Kidney tubule cell (primary cell): Measurements from ENCODE around the gene ELP2.
"Not testable (repeated sequence)": the region's sequence is repeated elsewhere in the genome, so short reads cannot be mapped to it uniquely, and the experiment has no call there.

Source experiments
- DNase-seq: peaks from one replicate; pipeline ENCODE4 v3.0.0-alpha.2; 2018; ENCODE audit warnings: low spot score

The ELP2 gene

DNA sequence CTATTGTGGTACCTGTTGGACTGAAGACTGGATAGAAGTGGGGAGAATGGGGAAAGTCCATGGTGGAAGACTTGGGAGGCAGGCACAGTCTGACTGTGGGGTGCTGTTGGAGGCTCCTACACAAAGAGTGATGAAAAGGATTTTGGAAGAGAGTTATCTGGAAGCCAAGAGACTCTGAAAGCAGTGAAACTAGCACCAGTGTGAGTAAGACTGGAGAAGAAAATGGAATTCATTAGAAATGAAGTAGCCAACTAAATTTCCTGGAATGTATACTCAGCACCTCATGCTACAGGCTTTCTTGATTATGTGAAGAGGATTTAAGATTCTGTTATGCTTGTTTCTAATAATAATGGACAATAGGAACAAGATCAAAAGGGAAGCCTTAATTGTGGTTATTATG is 27.7 kb downstream of the ELP2 start:
- no peak for DNase-seq

DNA sequence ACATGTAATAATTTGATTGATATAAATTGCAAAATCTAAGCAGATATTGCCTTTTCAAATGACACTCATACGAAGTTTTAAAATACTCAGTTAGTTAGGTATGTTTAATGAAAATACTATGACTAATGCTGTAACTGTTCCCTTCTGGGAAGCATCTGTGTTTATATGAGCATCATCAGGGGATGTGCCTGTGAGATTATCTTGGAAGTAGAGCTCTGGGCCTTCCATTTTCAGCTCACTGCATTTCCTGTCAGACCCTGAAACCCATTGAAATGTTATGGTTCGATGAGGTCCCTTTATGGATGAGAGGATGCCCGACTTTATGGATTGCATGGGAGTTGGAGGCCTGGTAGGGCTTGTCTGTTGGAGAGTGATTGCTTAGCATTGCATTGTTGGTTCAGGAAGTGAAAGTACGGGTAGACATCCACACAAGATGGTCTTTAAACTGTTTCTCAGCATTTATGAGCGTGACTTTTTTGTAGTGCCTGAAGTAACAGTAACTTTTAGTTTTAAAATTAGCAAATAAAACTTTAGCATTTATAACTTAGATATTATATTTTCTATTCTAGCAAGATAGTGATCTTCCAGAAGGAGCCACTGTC is 28.7 kb downstream of the ELP2 start:
- DNase-seq: peak; percentile 73

DNA sequence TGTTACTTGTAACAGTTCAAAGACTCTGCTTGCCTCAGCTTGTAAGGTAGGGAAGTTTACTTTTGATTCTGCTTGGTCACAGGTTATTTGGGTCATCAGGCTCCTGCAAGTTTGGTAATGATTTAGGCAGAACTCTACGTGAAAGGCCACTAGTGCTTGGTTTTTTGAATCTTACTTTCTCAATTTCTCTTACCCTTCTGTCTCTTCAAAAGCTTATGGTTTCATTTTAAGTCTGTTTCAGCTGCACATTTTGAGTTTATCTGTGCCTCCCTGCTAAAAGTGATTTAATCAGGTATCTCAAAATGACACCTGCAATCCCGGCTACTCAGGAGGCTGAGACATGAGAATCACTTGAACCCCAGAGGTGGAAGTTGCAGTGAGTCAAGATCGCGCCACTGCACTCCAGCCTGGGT is 31.3 kb downstream of the ELP2 start:
- DNase-seq: no peak

DNA sequence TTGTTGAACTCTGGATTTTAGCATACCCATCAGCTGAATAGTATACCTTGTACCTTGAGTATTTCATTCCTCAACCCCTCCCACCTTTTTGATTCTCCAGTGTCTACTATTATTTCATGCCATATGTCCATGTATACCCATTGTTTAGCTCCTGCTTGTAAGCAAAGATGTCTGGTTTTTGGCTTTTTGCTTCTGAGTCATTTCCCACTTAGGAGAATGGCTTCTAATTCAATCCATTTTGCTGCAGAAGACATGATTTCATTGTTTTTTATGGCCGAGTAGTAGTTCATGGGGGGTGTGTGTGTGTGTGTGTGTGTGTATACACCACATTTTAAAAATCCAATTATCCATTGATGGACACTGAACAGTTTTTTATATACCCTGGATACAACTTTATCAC is 33.3 kb downstream of the ELP2 start:
- no peak for DNase-seq

DNA sequence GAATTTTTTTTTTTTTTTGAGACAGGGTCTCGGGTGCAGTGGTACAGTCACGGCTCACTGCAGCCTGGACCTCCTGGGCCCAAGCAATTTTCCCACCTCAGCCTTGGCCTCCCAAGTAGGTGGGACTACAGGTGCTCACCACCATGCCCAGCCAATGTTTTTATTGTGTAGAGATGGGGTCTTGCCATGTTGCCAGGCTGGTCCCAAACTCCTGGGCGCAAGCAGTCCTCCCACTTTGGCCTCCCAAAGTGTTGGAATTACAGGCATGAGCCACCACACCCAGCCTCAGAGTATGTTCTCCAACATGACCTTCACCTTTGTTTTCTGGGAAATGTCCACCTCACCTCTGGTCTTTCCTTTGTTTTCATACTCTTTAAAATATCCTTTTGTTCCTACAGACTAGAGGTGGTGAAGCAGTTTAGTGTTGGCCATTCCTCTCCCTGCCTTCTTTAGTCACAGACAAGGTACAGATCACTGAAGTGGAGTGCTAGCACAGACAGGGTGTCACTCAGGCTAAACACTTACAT is 38.1 kb downstream of the ELP2 start:
- DNase-seq: no peak

DNA sequence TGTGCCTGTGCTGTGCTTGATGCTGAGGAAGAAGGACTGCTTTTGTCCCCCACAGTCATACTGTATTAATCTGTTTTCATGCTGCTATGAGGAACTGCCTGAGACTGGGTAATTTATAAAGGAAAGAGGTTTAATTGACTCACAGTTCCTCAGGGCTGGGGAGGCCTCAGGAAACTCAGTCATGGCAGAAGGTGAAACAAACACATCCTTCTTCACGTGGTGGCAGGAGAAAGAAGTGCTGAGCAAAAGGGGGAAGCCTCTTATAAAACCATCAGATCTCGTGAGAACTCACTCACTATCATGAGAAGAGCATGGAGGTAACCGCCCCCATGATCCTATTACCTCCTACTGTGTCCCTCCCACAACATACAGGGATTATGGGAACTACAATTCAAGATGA is 38.6 kb downstream of the ELP2 start:
- not testable (repeated sequence) for DNase-seq

DNA sequence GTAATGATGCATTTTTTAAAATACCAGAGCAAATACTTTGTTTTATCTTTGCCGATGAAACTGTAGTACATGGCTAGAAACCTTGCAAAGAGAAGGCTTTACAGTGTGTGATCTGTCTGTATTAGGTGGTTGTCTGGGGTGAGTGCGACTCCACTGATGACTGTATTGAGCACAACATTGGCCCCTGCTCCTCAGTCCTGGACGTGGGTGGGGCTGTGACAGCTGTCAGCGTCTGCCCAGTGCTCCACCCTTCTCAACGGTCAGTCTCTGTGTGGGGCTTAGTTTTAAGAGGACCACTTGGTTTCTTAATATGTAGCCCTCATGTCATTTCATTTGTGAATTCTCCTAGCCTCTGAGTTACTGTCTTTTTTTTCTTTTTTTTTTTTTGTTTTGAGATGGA is 40.2 kb downstream of the ELP2 start:
- DNase-seq: no peak

DNA sequence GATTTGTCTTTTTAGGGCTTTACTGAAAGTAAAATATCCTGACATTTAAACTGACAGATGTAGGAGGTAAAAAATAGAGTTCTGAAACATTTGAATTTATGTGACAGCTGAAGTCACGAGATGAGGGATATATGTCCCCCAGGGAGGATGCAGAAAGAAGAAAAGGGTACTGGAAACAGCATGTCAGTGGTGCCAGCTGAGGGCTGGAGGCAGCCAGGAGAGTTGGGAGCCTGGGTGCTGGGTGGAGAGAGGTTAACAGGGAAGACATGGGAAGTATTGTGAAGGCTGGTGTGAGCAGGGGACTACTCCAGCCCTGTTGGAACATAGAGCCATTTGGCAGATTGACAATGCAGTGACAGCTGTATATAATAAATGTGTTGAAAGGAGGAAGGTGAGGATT is 45.8 kb downstream of the ELP2 start:
- DNase-seq: no peak

DNA sequence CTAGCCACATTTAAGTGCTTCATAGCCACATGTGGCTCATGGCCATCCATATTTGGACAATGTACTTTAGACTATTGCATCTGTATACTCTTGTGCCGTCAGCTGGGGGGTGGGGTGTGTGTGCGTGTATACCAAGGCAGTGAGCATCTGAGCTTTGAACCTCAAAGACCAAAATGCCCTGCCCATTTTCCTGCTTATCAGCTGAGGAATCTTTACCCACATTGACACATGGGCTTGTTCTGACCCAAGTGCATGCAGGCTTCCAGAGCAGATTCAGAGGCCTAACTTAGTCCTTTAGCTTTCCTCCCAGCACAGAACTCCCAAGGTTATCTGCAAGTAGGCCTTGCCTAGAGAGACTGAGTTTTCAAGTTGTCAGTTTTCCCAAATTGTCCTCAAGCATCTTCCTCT is 46.5 kb downstream of the ELP2 start:
- DNase-seq: no peak

DNA sequence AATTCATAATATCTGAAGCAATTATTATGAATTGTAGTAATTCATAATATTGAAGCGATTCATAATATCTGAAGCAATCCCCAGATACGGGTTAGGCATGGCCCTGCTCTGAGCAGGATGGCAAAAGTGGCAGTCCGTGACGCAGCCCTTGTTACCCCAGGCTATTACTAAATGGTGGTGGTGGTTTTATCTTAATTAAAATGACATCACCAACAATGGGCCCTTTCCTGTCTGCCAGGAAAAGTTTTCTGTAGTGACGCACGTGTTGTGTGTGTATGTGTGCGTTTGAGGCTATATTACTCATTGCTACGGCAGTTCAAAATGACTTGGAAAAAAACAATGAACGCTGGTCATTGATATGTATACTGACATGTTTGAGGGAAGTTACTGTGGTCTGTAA is 47.0 kb downstream of the ELP2 start:
- DNase-seq: no peak

DNA sequence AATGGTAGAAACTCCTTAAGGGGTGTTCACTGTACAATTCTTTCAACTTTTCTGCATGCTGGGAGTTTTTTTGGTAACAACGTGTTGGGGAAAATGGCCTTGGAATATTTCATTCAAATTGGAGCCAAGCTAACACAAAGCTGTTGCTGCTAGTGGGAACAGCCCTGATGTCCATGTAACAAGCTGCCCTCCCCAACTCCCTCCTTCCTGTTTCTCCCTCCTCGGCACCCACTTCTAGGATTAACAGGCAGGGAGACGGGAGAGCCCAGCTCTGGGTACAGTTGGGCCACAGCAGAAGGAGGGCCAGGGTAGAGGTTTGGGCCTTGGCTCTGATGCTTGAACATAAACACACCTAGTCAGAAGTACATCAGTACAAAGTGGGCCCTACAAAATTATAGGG is 48.2 kb downstream of the ELP2 start:
- DNase-seq: no peak

DNA sequence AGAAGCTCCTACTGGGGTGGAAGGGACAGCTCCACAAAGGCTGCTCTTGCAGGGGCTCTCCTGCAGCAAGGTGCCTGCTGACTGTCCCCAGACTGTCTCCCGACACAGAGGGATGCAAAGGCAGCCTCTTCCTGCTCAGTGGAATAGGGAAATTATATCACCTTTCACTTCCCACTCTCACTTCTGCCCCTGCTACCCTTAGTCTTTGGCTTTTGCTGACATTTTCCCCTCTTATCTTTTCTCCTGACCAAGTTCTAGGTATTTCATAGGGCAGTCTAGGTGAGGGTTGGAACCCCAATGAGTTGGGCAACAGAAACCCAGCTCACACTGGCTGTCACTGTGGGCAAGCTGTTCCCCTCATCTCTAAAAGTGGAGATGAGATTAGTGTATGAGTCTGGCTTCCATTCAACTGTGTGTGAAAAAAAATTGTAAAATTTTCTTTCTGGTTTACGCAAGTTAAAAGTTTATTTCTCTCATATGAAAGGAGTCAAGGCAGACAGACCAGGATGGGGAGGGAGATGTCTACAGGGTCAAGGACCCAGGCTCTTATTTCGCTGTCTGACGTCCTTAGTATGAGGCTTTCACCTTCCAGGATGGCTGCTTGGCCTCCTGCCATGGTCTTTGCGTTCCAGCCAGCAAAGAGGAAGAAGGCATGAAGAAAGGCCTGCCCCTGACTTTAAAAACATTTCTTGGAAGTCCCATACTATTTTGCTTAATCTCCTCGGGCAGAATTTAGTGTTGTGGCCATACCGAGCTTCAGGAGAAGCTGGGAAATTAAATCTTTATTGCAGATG is 50.1 kb downstream of the ELP2 start:
- DNase-seq: peak; percentile 30

DNA sequence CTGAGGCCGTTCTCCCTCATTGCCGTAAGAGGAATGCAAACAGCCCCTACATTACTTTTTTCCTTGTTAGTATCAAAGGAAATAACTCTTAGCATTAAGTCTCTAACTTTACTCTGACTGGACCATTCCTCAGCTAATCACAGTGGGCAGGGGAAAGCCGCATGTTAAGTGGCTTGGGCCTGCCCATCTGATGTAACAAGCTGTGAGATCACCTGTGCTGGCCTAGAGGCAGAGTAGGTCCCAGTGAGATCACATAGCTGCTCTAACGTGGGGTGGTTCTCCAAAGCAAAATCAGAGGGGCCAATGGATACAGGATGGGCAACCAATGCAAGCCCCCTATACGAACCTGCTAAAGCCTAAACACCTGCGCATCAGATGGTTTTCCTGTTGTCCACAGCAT is 51.7 kb downstream of the ELP2 start:
- no peak for DNase-seq

DNA sequence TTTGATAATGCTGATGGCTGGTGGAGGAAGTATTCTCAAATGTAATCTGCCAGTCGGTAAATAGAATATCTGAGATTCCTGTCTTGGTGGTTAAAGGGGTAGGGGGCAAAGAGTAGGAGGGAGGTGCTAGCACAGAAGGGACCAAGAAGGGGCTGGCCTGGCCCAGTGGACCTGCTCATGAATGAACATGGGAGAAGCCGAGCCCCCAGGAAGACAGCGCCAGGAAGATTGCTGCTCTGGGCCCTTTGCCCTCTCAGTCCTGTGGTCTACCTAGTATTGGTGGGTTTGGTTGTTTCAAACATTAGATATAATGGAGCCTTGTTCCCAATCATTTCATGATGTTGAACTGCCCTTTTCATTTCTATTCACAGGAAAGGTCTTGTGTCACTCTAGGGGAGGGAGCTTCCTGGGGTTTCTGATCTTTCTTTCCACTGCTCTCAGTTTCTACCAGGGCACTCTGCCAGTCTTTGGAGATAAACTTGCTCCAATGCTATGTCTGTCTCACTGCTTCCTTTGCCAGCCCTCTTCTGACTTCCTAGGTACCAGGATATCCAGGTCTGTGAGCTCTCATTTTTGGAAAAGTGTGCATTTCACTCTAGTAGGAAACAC is 52.3 kb downstream of the ELP2 start:
- DNase-seq: no peak

DNA sequence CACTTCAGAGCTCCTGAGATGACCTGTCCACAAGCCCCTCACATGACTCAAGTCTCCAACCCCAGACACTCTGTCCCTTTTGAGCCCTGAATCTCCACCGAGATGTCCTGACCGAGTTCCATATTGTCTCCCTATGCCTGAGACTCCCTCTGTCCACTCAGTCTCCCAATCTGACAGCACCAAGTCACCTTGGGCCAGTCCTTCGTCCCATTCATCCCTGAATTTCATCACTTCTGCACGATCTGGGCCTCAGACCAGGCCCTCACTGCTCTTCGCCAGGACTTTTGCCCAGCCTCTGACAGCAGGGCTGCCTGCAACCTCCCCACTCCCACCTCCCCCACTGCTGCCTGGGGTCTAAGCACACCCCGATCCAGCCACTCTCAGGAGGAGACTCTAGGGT is 53.3 kb downstream of the ELP2 start:
- DNase-seq: no peak

DNA sequence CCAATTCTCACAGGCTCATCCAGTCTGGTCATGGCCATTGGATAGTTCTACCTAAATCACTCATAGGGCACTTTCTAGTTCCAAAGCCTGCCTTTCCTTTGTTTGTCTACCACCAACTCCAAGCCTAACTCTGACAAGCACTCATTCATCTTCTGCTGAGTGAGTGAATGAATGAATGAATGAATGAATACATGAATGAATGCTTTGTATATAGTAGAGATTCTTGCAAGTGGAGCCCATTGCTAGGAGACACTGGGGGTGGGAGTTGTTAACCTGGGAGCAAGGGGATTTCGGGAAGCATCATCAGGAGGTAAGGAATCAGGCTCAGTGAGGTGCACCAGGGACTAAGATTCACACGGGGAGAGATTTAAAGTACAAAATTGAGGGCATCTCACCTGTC is 54.3 kb downstream of the ELP2 start:
- DNase-seq: no peak

DNA sequence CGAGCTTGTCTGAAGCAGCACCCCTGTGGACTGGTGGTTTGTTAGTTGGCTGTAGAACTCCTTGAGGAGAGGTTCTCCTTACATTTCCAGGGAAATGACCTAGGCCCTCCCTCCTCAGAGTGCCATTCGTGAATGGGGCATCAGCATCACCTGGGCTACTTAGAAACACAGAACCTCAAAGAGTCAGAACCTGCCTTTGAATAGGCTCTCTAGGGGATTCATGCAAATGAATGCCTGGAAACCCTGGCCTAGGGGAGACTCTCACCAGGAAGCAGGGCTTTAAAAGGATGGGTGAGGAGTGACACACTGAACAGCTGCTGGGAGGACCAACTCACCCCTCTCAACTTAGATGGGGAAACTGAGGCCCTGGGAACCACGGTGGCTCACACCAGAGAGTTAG is 55.5 kb downstream of the ELP2 start:
- DNase-seq: no peak

DNA sequence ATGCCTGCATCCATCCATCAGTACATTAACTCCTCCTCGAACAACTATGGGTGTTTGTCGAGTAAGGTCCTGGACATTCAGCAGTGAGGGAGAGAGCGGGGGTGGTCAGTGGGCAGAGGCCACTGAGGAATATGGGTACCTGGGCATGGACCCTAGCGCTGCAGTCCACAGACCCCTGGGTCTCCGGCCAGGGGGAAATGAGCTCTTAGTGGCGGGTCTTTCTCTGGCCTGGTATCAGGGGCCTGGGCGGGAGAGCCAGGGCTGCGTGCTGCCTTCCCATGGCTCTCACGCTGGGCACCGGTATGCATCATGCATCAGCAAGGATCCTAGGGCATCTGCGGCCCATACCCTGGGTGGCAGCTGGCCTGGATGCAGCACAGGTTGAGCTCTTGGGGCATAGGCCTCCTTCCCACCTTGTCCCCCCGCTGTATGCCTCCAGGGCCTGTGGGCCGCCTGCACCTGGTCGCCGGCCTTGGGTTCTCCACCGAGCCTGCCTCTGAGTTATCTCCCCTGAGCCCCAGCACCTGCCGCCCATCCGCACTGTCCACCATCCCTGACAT is 56.3 kb downstream of the ELP2 start:
- DNase-seq: no peak

DNA sequence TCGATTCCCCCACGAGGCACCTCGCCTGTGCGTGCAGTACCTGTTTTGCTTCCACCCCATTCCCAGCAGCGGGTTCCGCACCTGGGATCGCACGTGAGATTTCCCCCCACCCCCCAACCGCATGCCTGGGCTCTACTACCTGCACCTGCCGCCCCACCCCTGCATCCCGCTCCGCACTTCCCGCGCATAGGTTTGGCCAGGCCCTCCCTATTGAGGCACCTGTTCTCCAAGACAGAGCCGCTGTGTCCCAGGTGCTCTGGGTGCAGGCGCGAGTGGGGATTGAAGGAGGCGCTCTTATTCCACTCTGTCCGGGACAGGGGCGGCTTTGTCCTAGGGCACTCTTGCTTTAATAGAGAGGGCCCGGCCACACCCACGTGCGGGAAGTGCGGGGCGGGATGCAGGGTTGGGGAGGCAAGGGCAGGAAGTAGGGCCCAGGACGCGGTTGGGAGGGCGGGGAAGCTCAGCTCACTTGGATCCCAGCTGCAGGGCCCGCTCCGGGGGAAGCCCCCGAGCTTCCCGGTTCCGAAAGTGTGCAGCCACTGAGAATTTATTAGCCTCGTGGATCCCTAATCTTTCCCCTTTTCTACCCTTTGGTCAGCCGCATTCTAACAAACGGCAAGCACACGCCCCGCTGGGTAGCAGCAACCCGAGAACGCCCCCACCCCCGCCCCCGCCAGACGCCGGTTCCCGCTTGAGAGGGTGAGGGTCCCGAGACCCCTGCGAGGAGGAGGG is 56.9 kb downstream of the ELP2 start:
- DNase-seq: peak; percentile 51

DNA sequence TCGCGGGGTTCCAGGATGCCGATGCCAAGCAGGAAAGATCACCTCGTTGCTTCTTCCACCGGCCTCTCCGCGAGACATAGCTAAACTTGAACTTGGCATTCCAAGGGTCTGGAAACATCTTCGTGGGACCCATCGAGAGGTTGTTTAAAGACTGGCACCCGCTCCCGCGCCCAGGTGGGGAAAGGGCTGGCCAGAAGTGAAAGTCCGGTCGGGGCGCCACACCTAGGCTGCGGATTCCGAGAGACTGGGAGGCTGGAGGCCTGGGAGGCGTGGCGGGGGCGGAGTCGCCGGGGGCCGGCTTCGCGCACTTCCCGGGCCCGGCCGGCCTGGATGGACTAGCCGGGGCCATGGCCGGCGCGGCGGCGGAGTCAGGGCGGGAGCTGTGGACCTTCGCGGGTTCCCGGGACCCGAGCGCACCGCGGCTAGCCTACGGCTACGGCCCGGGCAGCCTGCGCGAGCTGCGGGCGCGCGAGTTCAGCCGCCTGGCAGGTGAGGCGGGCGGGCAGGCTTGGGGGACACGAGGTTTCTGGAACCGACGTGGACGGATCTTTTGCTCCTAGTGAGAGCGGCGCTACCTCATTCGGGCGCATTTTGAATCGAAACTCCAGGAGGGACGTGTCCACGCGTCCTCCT is 57.6 kb downstream of the ELP2 start, which contains the start of gene MOCOS:
Gene MOCOS (plus strand): TSS at position 305 of the 633 bp plus-strand sequence. CDS start 43 bp downstream, at position 348.
- DNase-seq: peak; percentile 79

DNA sequence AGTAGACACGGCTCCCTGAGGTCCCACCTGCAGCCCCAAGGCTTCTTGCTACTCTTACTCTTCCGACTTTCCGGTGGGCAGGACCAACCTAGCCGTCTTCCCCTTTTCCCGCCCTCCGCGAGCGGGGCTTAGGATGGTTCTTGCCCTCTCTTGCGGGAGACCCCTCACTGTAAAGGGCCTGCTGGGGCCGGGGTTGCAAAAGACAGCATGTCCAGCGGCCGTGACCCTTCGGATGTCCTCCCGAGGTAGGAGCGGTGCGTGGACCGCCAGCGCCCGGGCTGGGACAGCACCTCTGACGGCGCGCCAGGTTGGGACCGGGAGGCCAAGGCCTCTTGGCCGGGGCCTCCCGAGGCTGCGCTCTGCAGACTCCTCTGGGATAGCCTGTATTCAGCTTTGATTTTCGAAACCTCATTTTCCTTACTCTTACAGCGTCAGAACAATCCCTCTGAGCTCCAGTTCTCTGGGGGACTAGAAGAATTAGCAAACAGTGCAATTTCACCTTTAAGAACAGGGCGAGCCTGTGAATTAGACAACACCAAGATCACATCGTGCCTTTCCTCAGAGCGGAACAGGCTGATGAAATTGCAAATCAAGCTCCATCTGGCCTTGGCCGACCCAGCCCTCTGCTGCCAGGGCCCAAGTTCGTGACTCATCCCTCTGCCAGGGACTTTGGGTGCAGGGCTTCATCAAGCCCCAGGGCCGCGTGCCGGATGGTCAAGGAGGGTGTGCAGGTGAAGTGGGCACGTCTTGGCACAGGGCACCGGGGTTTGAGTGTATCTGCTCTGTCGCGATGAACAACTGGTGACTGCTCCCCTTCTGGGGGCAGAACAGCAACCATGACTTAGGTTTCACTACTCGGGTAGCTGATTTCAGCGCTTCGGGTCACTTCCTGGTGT is 58.4 kb downstream of the ELP2 start:
- DNase-seq: peak; percentile 55
